B cell (primary cell): ENCODE measurements around the gene YWHAE.

Source experiments
- EZH2 ChIP-seq: IDR thresholded peaks from 2 replicates; pipeline ENCODE4 v1.6.1; 2012; ENCODE audit warnings: borderline replicate concordance, low read depth, mild to moderate bottlenecking, moderate library complexity, low read length; ENCODE audit not compliant: insufficient read depth, poor library complexity, severe bottlenecking
- TF ChIP-seq, protein P1 (sequence below): fragments of 200-600 bp; IDR thresholded peaks from one replicate; pipeline ENCODE4 v1.8.0; 2022; ENCODE audit warnings: antibody characterized with exemption, mild to moderate bottlenecking

DNA sequence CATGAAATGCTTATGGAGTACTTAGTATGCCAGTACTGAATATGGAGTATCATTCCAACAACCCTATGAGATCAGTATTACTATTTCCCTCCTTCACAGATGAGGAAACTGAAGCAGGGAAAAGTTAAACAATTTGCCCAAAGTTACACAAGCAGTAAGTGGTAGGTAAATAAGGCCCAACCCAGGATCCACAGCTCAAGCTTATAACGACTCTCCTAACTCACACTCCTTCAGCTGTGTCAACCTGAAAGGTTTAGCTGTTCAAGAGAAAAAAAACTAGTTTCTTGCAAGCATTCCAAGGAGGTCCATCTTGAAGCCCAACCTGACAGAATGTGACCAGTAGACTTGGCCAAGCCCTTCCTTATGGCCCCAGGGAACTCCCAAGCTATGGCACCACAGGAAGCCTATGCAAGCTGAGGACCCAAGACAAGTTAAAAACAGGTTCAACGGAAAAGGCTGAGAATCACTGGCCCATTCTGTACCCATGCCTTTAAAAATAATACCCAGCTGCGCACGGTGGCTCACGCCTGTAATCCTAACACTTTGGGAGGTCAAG, 49.5 kb upstream of the YWHAE start:
- TF ChIP-seq EZH2: no peak
- TF ChIP-seq, protein P1, sequence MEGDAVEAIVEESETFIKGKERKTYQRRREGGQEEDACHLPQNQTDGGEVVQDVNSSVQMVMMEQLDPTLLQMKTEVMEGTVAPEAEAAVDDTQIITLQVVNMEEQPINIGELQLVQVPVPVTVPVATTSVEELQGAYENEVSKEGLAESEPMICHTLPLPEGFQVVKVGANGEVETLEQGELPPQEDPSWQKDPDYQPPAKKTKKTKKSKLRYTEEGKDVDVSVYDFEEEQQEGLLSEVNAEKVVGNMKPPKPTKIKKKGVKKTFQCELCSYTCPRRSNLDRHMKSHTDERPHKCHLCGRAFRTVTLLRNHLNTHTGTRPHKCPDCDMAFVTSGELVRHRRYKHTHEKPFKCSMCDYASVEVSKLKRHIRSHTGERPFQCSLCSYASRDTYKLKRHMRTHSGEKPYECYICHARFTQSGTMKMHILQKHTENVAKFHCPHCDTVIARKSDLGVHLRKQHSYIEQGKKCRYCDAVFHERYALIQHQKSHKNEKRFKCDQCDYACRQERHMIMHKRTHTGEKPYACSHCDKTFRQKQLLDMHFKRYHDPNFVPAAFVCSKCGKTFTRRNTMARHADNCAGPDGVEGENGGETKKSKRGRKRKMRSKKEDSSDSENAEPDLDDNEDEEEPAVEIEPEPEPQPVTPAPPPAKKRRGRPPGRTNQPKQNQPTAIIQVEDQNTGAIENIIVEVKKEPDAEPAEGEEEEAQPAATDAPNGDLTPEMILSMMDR: no peak
